Activated CD4-positive, alpha-beta T cell treated with anti-CD3 and anti-CD28 coated beads, Interleukin-2, amount 10 ng/mL, durations not matched to agents 24 days and 14 days (primary cell): ENCODE results near the gene PPP2R2C. TPM values are rescaled to one million over a fixed set of nuclear protein-coding genes. Genes with fewer than 3 reads are reported as not detected.

Experiments
- DNase-seq: peaks from one replicate; pipeline ENCODE4 v3.0.0; 2022
- H3K27ac Mint-ChIP-seq: one replicate; pipeline ENCODE4 v1.8.0; 2022; ENCODE audit warnings: mild to moderate bottlenecking, mixed read lengths
- H3K27me3 Mint-ChIP-seq: one replicate; pipeline ENCODE4 v1.8.0; 2022; ENCODE audit warnings: mixed read lengths
- H3K36me3 Mint-ChIP-seq: one replicate; pipeline ENCODE4 v1.8.0; 2022; ENCODE audit warnings: low read depth, mild to moderate bottlenecking, mixed read lengths
- H3K4me1 Mint-ChIP-seq: one replicate; pipeline ENCODE4 v1.8.0; 2021; ENCODE audit warnings: mixed read lengths
- H3K4me3 Mint-ChIP-seq: one replicate; pipeline ENCODE4 v1.8.0; 2022; ENCODE audit warnings: mild to moderate bottlenecking, moderate library complexity, mixed read lengths
- H3K9me3 Mint-ChIP-seq: one replicate; pipeline ENCODE4 v1.8.0; 2021; ENCODE audit warnings: mixed read lengths
- intact Hi-C: fragments of 100-400 bp; cut with micrococcal nuclease; formaldehyde crosslinking; loops from one replicate; pipeline ENCODE4 v1.15.1; 2023
- total RNA-seq: library from RNA; stranded (reverse); gene quantifications from 2 replicates; pipeline ENCODE4 v1.2.3, GENCODE V29; 2022

The PPP2R2C gene
- total RNA-seq, 1 donor from 2014 or later: not detected

DNA sequence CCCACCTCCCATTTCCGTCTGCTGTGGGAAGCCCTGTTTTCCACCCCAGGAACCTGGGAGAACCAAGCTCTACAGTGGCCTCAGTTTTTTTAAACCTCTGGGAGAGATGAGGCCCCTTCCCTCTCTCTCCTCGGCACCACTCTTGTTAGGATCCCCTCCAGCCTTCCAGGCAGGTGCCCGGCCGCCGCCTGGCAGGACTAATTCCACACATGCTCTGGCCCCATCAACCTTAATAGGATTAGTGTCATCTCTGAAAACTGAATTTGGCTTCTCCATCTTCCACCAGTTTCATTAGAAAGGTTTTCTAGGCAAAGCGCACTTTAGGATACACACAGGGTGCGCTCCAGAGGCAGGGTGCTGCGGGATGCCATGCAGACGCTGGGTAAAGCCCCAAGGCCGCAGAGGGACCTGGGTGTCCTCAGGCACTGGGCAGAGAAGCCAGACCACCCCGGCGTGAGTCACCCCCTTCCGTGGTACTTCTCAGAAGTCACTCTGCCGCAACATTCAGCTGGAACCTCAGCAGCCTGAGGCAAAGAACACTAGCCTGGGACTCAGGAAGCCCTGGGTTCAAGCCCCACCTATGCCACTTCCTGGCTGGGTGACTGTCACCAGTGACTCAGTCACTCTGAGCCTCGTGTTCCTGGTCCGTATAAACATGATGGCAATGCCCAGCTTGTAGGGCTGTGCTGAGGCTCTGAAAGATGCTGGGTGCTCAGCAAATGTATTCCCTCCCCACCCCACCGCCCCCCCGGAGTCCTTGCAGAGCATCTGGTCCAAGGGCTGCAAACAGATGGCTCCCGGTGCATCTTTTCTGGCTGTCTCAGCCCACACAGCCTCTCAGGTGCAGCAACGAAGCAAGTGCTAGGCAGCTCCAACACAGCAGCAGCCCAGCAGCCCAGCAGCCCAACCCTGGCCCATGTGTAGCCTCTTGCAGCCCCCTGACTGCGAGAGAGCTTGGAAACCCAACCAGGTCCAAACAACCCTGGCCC, 29.1 kb downstream of the PPP2R2C start:
- intact Hi-C loops: no loop called here
- Mint-ChIP-seq H3K27me3 (no peaks in the 10 kb centered on the region), H3K36me3 (no peaks in the 10 kb centered on the region), H3K9me3 (no peaks in the 10 kb centered on the region), H3K27ac (no peak overlapping the region), H3K4me3 (no peak overlapping the region), H3K4me1 (no peaks in the 10 kb centered on the region)
- DNase-seq: no peak

DNA sequence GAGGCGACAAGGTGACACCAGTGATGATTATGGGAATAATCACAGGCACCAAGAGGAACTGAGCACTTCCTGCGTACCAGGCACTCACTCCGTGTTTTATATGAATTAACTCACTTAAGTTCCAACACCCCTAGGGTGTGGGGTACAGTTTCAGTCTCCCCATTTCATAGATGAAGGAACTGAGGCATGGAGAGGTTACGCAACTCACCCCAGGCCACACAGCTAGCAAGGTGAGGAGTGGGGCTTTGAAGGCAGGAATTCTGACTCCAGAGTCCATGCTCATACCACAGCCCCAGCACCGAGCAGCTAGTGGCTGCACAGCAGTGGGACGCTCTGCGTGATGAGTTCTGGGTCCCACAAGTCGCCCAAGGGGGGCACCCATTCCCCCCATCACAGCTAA, 29.9 kb downstream of the PPP2R2C start:
- no peaks in the 10 kb centered on the region for H3K4me1 Mint-ChIP-seq
- DNase-seq: no peak
- intact Hi-C loops: no loop called here
- H3K27me3 Mint-ChIP-seq: no peaks in the 10 kb centered on the region
- no peak overlapping the region for H3K27ac Mint-ChIP-seq
- H3K9me3 Mint-ChIP-seq: no peaks in the 10 kb centered on the region
- H3K4me3 Mint-ChIP-seq: no peak overlapping the region
- H3K36me3 Mint-ChIP-seq: no peaks in the 10 kb centered on the region

DNA sequence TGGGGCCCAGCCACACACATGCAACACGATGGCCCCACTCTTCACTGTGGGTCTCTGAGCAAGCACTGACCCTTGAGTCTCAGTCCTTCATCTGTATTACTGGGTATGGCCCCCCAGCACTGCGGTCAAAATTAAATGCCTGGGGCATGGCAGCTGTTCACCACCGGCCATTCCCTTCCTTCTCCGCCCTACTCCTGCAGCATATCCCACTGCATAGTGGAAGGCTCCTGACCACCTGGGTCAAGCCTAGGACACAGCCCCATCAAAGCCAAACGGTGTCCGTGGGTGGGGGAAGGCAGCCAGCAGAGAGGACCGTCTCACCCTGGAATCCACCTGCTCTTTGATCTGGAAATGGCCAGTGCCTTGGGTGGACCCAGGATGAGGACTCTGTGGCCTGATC, 30.7 kb downstream of the PPP2R2C start:
- no peak for DNase-seq
- H3K27ac Mint-ChIP-seq: no peak overlapping the region
- intact Hi-C loops: no loop called here
- H3K4me3 Mint-ChIP-seq: no peak overlapping the region
- no peaks in the 10 kb centered on the region for H3K9me3 Mint-ChIP-seq
- no peaks in the 10 kb centered on the region for H3K36me3 Mint-ChIP-seq
- H3K4me1 Mint-ChIP-seq: no peaks in the 10 kb centered on the region
- H3K27me3 Mint-ChIP-seq: no peaks in the 10 kb centered on the region

DNA sequence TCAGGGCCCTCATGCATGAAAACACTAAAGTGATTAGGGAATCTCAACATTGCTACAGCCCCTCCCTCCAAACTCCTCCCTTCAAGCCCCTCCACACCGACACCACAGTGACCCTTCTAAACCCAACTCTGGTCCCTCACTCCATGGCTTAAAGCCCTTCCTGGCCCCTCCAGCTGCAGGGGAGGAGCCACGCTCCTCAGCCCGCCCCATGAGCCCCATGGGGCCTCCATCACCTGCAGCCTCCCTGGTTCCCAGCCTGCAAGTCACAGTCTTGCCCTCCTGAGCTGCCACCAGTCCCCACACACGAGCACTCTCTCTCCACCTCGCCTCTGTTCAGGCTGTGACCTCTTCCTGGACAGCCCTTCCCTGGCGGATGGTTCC, 31.2 kb downstream of the PPP2R2C start:
- intact Hi-C loops: no loop called here

DNA sequence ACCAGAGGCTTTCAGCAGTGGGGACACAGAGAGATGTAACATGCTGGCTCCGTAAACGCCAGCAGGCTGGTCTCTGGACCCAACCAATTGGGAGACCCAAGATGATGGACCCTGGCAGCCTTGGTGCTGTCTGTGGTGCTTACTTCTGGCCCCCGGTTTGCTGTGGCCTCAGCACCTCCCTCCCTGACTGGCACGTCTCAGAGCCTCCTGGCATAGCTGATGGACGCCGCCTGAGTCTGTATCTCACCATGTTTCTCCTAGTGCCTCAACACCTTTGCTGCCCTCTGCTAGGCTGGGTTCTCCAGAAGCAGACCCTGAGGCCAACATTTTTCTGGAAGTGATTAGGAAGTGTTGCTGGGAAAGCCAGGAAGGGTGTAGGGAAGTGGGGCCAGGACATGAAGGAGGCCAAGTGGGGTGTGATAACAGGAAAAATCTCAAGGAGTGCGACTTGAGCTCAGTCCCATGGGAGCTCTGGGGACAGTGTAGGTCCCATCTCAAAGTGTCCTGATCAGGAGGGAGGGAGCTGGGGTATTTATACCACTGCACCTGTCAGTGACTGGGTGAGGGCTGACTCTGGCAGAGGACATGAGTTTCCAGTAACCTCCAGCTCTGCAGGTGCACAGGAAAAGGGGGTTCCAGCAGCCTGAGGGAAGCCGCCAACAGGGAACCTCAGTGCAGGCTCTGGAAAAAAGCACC, 31.8 kb downstream of the PPP2R2C start:
- H3K27ac Mint-ChIP-seq: no peak overlapping the region
- H3K27me3 Mint-ChIP-seq: no peaks in the 10 kb centered on the region
- no peaks in the 10 kb centered on the region for H3K36me3 Mint-ChIP-seq
- no peak overlapping the region for H3K4me3 Mint-ChIP-seq
- H3K4me1 Mint-ChIP-seq: no peaks in the 10 kb centered on the region
- no peaks in the 10 kb centered on the region for H3K9me3 Mint-ChIP-seq
- DNase-seq: no peak
- intact Hi-C loops: no loop called here

More for the DNA sequence above, 31.2 kb downstream of the PPP2R2C start:
- H3K27me3 Mint-ChIP-seq: no peaks in the 10 kb centered on the region
- DNase-seq: no peak
- no peak overlapping the region for H3K27ac Mint-ChIP-seq
- no peaks in the 10 kb centered on the region for H3K9me3 Mint-ChIP-seq
- H3K4me1 Mint-ChIP-seq: no peaks in the 10 kb centered on the region
- H3K4me3 Mint-ChIP-seq: no peak overlapping the region
- no peaks in the 10 kb centered on the region for H3K36me3 Mint-ChIP-seq

DNA sequence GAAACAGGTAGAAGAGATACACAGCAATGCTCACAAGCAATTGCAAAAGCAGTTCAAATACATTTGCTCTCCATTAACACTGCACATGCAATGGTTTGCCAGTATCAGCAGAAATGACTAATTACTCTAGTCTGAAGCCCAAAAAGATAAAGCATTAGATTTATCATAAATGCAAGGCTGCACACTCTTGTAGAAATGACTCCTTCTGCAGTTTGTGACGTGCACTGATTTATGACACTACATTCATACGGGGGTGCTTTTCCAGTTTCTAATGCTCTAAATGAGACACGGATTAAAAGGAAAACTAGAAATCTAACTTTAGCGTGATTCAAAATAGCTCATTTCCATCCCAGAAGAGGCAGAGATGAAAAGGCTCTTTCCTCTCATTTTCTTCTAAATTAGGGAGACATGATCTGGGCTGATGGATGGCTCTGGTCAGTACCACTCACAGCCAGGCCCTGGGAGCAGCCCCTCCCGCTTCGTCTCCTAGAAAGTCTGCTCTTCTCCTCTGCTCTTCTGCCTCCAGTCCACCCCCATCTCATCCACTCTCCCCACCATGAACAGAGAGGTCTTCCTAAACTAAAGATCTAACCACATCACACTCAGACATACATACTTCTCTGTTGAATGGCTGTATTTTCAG, 33.2 kb downstream of the PPP2R2C start:
- Mint-ChIP-seq H3K27ac (no peak overlapping the region), H3K9me3 (no peaks in the 10 kb centered on the region), H3K4me3 (no peak overlapping the region), H3K27me3 (no peaks in the 10 kb centered on the region), H3K36me3 (no peaks in the 10 kb centered on the region), H3K4me1 (no peaks in the 10 kb centered on the region)
- intact Hi-C loops: no loop called here
- no peak for DNase-seq

DNA sequence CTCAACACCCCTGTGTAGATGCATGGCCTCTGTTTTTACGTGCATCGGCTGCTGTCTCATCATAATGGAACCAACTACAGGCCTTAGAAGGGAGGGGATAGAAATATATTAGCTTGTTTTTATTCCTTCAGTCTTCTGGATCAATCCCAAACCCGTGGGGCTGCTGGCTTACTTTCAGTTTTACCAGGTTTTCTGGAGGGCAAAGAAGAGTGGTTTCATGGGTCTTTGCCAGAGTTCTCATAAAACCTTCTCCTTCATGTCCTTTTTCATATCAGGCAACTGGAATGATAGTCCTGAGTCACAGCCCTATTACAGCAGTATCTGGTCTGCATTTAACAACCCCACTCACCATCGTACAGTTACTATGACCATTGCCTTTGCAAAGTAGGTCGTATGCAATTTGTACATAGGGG, 34.6 kb downstream of the PPP2R2C start:
- Mint-ChIP-seq H3K4me3 (no peak overlapping the region), H3K27ac (no peak overlapping the region), H3K36me3 (no peaks in the 10 kb centered on the region), H3K27me3 (no peaks in the 10 kb centered on the region), H3K4me1 (no peaks in the 10 kb centered on the region), H3K9me3 (no peaks in the 10 kb centered on the region)
- intact Hi-C loops: no loop called here
- no peak for DNase-seq

DNA sequence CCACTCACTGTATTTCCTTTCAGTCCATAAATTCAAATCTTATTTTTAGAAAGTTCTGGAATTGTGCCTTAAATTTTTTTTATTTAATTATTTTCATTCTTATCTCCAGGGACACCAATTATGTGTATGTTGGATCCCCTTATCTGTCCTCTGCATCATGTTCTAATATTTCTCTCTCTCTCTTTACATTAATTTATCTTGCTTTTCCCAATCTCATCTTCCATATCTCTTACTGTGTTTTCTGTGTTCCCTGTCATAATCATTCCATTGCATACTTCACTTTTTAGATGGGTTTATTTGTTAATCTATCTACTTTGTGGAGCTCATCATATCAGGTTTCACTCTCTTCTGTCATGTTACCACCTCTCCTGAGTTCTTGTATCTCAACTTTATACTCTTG, 37.4 kb downstream of the PPP2R2C start:
- H3K4me1 Mint-ChIP-seq: no peaks in the 10 kb centered on the region
- no peaks in the 10 kb centered on the region for H3K9me3 Mint-ChIP-seq
- H3K4me3 Mint-ChIP-seq: no peak overlapping the region
- H3K27me3 Mint-ChIP-seq: no peaks in the 10 kb centered on the region
- intact Hi-C loops: no loop called here
- no peaks in the 10 kb centered on the region for H3K36me3 Mint-ChIP-seq
- no peak overlapping the region for H3K27ac Mint-ChIP-seq
- no peak for DNase-seq

DNA sequence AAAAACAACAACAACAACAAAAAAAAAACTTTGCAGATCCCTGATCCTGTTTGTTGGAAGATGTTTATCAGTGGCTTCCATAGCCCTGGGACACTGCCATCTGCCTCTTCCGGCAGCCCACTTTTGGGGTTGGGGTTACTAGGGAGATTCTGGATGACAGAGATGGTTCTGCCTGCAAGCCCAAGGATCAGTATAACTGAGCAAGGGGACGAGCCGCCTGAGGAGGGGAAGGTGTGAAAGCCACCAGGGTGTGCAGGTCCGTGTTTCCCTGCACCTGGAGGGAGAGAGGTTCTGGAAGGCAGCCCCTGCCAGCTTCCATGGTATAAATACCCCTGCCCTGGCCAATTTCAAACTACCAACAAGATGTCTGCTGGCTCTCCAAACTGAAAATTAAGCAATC, 41.5 kb downstream of the PPP2R2C start:
- no peaks in the 10 kb centered on the region for H3K9me3 Mint-ChIP-seq
- intact Hi-C loops: no loop called here

DNA sequence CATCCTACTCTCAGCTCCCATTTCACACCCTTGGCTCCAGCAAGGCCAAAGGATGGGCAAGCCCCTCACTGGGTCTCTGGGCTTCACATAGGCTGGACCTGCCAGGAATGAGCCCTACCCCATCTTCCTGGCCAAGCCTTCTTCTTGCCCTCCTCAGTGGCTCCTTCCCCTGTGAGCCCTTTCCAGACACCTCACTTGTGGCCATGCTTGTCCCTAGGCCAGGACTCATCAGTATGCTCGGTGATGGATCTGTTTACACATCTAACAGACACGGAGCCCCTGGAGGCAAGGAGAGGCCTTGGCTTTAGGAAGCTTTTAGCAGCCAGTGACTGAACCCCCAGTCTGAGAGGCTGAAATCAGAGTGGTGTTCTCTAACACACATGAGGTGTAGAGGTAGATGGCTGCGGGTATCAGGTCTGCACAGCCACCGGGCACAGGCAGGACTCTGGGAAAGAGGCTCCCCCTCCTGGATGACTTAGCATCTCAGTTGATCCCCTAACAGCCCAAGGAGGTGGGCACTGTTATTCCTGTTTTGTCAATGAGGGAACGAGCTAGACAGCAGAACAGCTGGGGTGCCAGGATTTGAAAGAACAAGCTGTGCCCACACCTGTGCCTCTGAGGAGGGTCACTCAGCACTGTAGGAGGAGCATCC, 44.8 kb downstream of the PPP2R2C start:
- no peaks in the 10 kb centered on the region for H3K27me3 Mint-ChIP-seq
- no peaks in the 10 kb centered on the region for H3K9me3 Mint-ChIP-seq
- DNase-seq: no peak
- no peak overlapping the region for H3K4me3 Mint-ChIP-seq
- no peak overlapping the region for H3K27ac Mint-ChIP-seq
- H3K36me3 Mint-ChIP-seq: no peaks in the 10 kb centered on the region
- no peaks in the 10 kb centered on the region for H3K4me1 Mint-ChIP-seq
- intact Hi-C loops: no loop called here

More for the DNA sequence above, 41.5 kb downstream of the PPP2R2C start:
- Mint-ChIP-seq H3K4me1 (no peaks in the 10 kb centered on the region), H3K4me3 (no peak overlapping the region), H3K27me3 (no peaks in the 10 kb centered on the region), H3K27ac (no peak overlapping the region), H3K36me3 (no peaks in the 10 kb centered on the region)
- DNase-seq: no peak

DNA sequence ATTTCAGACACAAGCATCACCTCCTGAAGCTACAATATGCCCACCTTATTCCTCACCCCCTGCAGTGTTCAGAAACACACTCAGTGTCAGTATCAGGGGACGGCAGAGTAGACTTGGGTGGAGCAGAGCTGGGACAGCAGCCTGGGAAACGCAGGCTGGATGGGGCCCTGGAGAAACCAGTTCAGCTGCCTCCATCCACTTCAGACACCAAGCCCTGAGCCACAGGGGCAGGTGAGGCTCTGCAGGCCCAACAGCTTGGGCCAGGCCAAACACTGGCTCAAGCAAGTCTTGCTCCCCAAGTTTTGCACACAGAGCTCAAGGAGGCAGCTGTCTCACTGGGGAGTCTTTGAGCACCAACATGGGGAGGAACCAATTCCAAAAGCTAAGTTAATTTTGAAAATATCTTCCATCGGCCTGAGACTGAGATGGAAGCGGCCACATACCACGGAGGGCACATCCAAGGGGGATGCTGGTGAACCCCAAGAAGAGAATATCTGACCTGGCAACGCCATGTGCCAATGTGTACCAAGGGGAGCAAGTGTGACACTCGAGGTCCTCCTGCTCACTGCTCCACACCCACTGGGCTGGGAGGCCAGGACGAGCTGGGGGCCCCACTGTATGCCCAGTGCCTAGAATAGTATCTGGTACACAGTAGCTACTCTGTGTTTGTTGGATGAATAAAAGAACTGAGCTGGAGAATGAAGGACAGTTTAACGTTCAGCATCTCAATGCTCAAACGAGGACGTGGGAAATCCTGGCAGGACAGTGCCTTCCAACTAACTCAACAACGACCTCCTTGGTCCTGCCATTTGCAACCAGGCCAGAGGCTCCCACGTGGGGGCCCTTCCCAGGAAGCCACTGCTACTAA, 45.6 kb downstream of the PPP2R2C start:
- DNase-seq: no peak
- H3K9me3 Mint-ChIP-seq: no peaks in the 10 kb centered on the region
- no peaks in the 10 kb centered on the region for H3K36me3 Mint-ChIP-seq
- no peak overlapping the region for H3K27ac Mint-ChIP-seq
- no peak overlapping the region for H3K4me3 Mint-ChIP-seq
- intact Hi-C loops: no loop called here
- no peaks in the 10 kb centered on the region for H3K27me3 Mint-ChIP-seq
- no peaks in the 10 kb centered on the region for H3K4me1 Mint-ChIP-seq

DNA sequence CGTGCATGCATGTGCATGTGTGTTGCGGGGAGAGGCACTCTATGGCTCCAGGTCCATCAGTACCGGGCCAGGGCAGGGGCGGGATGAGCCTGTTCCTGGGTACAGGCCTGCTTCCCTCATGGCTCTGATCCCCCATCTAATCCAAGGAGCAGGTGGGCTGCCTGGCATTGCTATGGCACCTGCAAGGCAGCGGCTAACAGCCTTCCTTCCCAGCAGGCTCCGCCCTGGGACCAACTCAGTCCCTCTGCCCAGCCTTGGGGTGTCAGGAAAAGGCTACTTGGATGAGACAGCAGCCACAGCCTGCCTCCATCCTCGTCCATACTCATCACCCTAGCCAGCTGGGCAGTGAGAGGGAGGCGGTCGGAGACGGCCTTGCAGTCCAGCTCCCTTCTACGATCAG, 46.5 kb downstream of the PPP2R2C start:
- intact Hi-C loops: no loop called here
- Mint-ChIP-seq H3K4me3 (no peak overlapping the region), H3K9me3 (no peaks in the 10 kb centered on the region), H3K27ac (no peak overlapping the region), H3K27me3 (no peaks in the 10 kb centered on the region), H3K4me1 (no peaks in the 10 kb centered on the region), H3K36me3 (no peaks in the 10 kb centered on the region)
- no peak for DNase-seq

DNA sequence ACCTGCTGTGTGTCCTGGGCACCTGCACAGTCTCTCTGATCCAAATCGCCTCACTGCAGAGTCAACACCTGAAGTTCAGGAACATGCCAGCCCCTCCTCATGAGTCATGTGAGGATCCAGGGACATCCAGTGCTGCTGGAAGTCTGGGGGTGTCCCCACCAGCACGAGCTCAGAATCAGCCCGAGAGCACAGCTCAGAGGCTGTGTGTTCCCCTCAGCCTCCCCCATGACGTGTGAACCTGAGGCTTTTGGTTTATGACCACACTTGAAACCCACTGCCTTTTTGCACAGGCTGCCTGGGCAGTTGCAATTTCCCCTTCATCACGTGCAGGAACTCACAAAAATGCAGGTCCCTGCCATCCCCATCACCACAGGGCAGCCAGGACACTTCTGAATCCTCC, 47.1 kb downstream of the PPP2R2C start:
- H3K4me3 Mint-ChIP-seq: no peak overlapping the region
- no peaks in the 10 kb centered on the region for H3K9me3 Mint-ChIP-seq
- H3K36me3 Mint-ChIP-seq: no peaks in the 10 kb centered on the region
- no peaks in the 10 kb centered on the region for H3K27me3 Mint-ChIP-seq
- DNase-seq: no peak
- H3K27ac Mint-ChIP-seq: no peak overlapping the region
- H3K4me1 Mint-ChIP-seq: no peaks in the 10 kb centered on the region
- intact Hi-C loops: no loop called here
